Ascending aorta (tissue), 2 donors: ENCODE results near the gene FBRSL1. TPM values are rescaled to one million over a fixed set of nuclear protein-coding genes. Genes with fewer than 3 reads are reported as not detected.

Experiments
- DNase-seq, 2 donors: peaks; one replicate each; pipeline ENCODE4 v3.0.0-alpha.2; 2019; ENCODE audit warnings: low spot score in 2 of 2
- H3K27ac ChIP-seq, 2 donors: fragments of 200-600 bp; sonication (generic); one replicate each; pipeline ENCODE4 v1.5.1; 2016 to 2017; ENCODE audit warnings: mild to moderate bottlenecking in 1 of 2
- H3K27me3 ChIP-seq: fragments of 200-600 bp; sonication (generic); one replicate; pipeline ENCODE4 v1.5.1; 2017
- H3K36me3 ChIP-seq, 2 donors: fragments of 200-600 bp; sonication (generic); one replicate each; pipeline ENCODE4 v1.5.1; 2016
- H3K4me1 ChIP-seq, 2 donors: fragments of 200-600 bp; sonication (generic); one replicate each; pipeline ENCODE4 v1.5.1; 2016 to 2017; ENCODE audit warnings: mild to moderate bottlenecking in 1 of 2
- H3K4me3 ChIP-seq, 2 donors: fragments of 200-600 bp; sonication (generic); one replicate each; pipeline ENCODE4 v1.5.1; 2016 to 2017; ENCODE audit warnings: mild to moderate bottlenecking in 1 of 2
- H3K9me3 ChIP-seq, 2 donors: fragments of 200-600 bp; sonication (generic); one replicate each; pipeline ENCODE4 v1.5.1; 2016
- intact Hi-C: fragments of 100-400 bp; cut with DNase I; formaldehyde crosslinking; loops from one replicate; pipeline ENCODE4 v1.15.1; 2023
- total RNA-seq: library from RNA; depleted of rRNA; stranded (reverse); fragments of >200 nt; gene quantifications from one replicate; pipeline ENCODE4 v1.1.0, GENCODE V29; 2016
- TF ChIP-seq, protein P1 (sequence below), 3 experiments: fragments of 200-600 bp in 2 of 3; fragments of 450-650 bp in 1 of 3; sonication (generic) in 2 of 3; IDR thresholded peaks; one replicate each; pipeline ENCODE4 v1.5.1; 2016 to 2019; ENCODE audit warnings: antibody characterized with exemption in 3 of 3, mild to moderate bottlenecking in 1 of 3, moderate library complexity in 1 of 3

Gene FBRSL1
- total RNA-seq, 1 donor from 2014 or later = 40.7 TPM

DNA sequence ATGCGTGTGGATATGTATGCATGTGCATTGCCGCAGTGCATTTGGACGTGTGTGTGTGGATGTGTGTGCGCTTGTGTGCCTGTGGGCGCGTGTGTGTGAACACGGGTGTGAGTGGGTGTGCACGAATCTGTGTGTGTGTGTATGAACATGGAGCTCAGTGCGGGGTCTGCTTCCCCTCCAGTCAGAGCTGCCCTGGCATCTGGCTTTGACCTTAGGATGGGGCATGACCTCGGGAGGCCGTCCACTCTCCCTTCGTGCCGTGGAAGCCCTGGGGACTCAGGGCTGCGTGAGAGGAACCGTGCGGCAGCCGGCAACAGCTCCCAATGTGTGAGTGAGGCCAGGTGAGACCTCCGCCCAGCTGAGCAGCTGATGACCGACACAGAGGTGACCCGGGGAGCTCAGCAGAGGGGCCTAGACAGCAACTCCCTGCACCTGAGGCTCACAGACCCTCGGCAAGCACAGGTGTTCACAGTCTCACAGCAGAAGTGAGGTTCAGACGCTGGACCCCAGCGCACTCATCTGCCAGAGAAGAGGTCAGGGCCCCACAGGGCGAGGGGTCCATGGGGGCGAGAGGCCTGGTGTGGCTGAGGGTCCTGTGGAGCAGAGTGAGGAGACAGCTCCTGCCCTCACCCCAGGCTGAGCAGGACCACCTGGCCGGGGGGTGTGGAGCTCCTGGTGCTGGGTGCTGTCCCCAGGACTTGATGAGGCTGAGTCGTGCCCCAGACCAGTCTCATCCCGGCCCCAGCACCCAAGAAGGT lies 33.6 kb upstream of the FBRSL1 start:
- Histone ChIP-seq H3K27ac (no peak overlapping the region), H3K4me3 (no peak overlapping the region), H3K27me3 (no peaks in the 10 kb centered on the region), H3K36me3 (no peaks in the 10 kb centered on the region), H3K4me1 (no peaks in the 10 kb centered on the region), H3K9me3 (no peaks in the 10 kb centered on the region)
- TF ChIP-seq, protein P1, sequence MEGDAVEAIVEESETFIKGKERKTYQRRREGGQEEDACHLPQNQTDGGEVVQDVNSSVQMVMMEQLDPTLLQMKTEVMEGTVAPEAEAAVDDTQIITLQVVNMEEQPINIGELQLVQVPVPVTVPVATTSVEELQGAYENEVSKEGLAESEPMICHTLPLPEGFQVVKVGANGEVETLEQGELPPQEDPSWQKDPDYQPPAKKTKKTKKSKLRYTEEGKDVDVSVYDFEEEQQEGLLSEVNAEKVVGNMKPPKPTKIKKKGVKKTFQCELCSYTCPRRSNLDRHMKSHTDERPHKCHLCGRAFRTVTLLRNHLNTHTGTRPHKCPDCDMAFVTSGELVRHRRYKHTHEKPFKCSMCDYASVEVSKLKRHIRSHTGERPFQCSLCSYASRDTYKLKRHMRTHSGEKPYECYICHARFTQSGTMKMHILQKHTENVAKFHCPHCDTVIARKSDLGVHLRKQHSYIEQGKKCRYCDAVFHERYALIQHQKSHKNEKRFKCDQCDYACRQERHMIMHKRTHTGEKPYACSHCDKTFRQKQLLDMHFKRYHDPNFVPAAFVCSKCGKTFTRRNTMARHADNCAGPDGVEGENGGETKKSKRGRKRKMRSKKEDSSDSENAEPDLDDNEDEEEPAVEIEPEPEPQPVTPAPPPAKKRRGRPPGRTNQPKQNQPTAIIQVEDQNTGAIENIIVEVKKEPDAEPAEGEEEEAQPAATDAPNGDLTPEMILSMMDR (IDR thresholded peaks at IDR 0.05) = no peak
- intact Hi-C loops = no loop called here
- no peak for DNase-seq

DNA sequence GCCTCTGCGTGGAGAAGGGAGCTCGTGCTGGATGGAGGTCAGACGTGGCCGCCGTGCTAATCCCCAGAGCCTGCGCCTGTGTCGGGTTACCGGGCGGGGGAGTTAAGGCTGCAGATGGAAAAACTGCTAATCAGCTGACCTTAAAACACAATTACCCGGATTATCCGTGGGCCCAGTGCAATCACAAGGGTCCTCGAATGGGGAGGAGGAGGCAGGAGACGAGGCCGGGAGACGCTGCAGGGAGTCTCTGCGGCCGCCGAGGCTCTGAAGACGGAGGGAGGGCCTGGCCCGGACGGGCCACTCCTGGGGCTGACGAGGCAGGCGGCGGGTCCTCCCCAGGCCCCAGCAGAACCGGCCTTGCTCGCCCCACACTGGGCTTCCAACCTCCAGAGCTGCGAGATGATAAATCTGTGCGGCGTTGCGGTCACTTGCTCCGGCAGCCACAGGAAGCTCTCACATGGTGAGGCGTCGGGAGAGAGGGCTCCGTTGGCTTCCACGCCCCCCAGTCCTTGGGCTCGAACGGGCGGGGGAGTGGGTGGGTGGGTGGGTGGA lies 32.9 kb upstream of the FBRSL1 start:
- H3K9me3 ChIP-seq = no peaks in the 10 kb centered on the region

DNA sequence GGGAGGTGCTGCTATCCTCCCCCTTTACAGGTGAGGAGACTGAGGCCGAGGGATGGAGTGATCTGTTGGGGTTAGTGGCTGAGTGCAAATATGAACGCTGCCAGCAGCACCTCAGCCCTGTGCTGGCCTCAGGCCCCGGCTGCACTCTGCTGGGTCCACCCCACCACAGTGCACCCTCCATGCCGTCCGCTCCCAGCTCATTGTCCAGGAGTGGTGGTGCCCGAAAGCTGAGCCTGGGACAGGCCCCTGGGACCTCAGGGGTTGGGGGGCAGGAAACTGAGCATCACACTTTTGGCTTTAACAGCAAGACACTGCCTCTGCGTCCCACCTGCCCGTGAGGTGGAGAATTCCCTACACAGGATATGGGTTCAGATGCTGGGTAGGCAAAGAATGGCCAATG lies 31.5 kb upstream of the FBRSL1 start:
- no peaks in the 10 kb centered on the region for H3K9me3 ChIP-seq
- DNase-seq = no peak
- no peaks in the 10 kb centered on the region for H3K4me1 ChIP-seq
- H3K36me3 ChIP-seq = no peaks in the 10 kb centered on the region
- TF ChIP-seq, protein P1 (IDR thresholded peaks at IDR 0.05) = no peak
- H3K27ac ChIP-seq = no peak overlapping the region
- no peak overlapping the region for H3K4me3 ChIP-seq
- intact Hi-C loops = no loop called here
- H3K27me3 ChIP-seq = no peaks in the 10 kb centered on the region

More for the DNA sequence above, 32.9 kb upstream of the FBRSL1 start:
- TF ChIP-seq, protein P1 (IDR thresholded peaks at IDR 0.05) = no peak
- no peaks in the 10 kb centered on the region for H3K4me1 ChIP-seq
- intact Hi-C loops = no loop called here
- no peak overlapping the region for H3K4me3 ChIP-seq
- no peaks in the 10 kb centered on the region for H3K27me3 ChIP-seq
- H3K27ac ChIP-seq = no peak overlapping the region
- no peak for DNase-seq
- no peaks in the 10 kb centered on the region for H3K36me3 ChIP-seq

DNA sequence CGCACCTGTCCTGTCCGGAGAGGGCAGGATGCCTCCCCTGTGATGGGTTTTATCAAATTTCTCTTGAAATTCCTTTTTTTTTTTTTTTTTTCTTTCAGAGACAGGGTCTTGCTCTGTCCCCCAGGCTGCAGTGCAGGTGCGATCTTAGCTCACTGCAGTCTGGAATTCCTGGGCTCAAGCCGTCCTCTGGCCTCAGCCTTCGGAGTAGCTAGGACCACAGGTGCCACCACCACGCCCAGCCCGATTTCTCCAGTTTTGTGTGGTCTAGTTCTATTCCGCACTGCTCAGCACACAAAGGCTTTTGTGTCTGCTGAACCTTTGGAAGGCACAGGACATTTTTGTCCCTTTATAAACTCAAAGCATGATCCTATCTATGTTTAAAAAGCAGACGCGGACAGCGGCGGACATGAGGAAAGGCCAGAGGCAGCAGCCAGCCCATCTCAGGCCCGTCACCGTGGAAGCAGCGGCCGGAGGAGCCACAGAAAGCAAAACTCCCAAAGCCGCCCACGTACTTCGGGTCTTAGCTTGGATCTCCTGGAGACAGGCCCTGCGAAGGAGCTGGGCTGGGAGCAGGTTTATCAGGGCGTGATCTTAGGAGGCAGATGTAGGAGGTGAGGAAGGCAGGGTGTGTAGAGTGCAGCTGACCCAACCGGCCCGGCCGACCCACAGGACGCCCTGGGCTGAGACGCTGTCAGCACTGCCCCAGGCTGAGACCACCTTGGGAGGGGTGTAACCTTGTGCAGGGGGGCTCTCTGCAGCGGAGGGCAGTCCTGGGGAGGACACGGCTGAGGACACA lies 30.9 kb upstream of the FBRSL1 start:
- no peaks in the 10 kb centered on the region for H3K9me3 ChIP-seq
- intact Hi-C loops = no loop called here
- H3K36me3 ChIP-seq = no peaks in the 10 kb centered on the region
- H3K27me3 ChIP-seq = no peaks in the 10 kb centered on the region
- TF ChIP-seq, protein P1 (IDR thresholded peaks at IDR 0.05) = no peak
- no peak for DNase-seq
- H3K4me1 ChIP-seq = no peaks in the 10 kb centered on the region
- no peak overlapping the region for H3K27ac ChIP-seq
- H3K4me3 ChIP-seq = no peak overlapping the region

DNA sequence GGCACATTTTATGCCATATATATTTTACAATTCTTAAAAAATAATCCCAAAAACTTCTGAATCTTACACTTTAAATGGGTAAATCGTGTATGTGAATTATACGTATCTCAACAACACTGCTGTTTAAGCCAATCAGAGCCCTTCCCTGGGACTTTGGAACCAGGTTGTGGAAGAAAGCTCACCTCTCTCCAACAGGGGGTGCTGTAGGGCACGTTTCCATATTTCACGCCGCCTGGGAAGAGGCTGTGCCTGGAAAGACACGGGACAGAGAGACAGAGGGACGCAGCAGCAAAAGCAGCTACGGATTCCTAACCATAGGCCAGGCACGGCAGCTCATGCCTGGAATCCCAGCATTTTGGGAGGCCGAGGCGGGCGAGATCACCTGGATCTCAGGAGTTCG lies 29.4 kb upstream of the FBRSL1 start:
- Histone ChIP-seq H3K27me3 (no peaks in the 10 kb centered on the region), H3K27ac (no peak overlapping the region), H3K4me1 (no peaks in the 10 kb centered on the region), H3K4me3 (no peak overlapping the region), H3K36me3 (no peaks in the 10 kb centered on the region), H3K9me3 (no peaks in the 10 kb centered on the region)
- intact Hi-C loops = no loop called here
- TF ChIP-seq, protein P1 (IDR thresholded peaks at IDR 0.05) = no peak
- no peak for DNase-seq
